Colonic mucosa (tissue), 4 donors: ENCODE results near the gene ZNF280A. TPM values are rescaled to one million over a fixed set of nuclear protein-coding genes. Genes with fewer than 3 reads are reported as not detected.

Experiments used
- DNase-seq: peaks from one replicate; pipeline ENCODE4 v3.0.0-alpha.2; 2020
- H3K27ac ChIP-seq: fragments of 200-600 bp; one replicate; pipeline ENCODE4 v1.8.0; 2021
- H3K27me3 ChIP-seq: fragments of 200-600 bp; one replicate; pipeline ENCODE4 v1.8.0; 2021
- H3K36me3 ChIP-seq: fragments of 200-600 bp; one replicate; pipeline ENCODE4 v1.8.0; 2021
- H3K4me1 ChIP-seq: fragments of 200-600 bp; one replicate; pipeline ENCODE4 v1.8.0; 2021; ENCODE audit warnings: mild to moderate bottlenecking
- H3K4me3 ChIP-seq: fragments of 200-600 bp; one replicate; pipeline ENCODE4 v1.8.0; 2021
- H3K9ac ChIP-seq, 2 donors: one replicate each; pipeline ENCODE4 v1.7.0; 2013; ENCODE audit warnings: control low read depth in 2 of 2, low read depth in 2 of 2, low read length in 2 of 2
- H3K9me3 ChIP-seq: fragments of 200-600 bp; one replicate; pipeline ENCODE4 v1.8.0; 2021
- CTCF ChIP-seq: fragments of 200-600 bp; IDR thresholded peaks from one replicate; pipeline ENCODE4 v1.8.0; 2022; ENCODE audit warnings: antibody characterized with exemption, mild to moderate bottlenecking
- intact Hi-C: fragments of 100-400 bp; cut with DNase I; formaldehyde crosslinking; loops from one replicate; pipeline ENCODE4 v1.14.1; 2022
- total RNA-seq, 2 donors: library from RNA; stranded (reverse); fragmentation: NEBNext Ultra II Directional in 1 of 2; extraction: Animal tissue kit (Norgen Biotek cat#: 25700) in 1 of 2; gene quantifications; one replicate each; pipeline ENCODE4 v1.2.1, GENCODE V29; 2021
- donor health status: healthy.
- donor health status: DM: no; HTN: no; CAD: no.
- donor health status: DM: no; HTN: no; CAD: no.

The ZNF280A gene
- total RNA-seq, 2 donors from 2014 or later, result not detected

GRCh38 chr22:22548317-22548716, 28.2 kb upstream of the ZNF280A start:
- TF ChIP-seq CTCF, result no peak
- intact Hi-C loops, result no loop called here

GRCh38 chr22:22547692-22548300, 27.7 kb upstream of the ZNF280A start:
- no peak for TF ChIP-seq CTCF
- no peak overlapping the region for H3K9ac ChIP-seq
- H3K27ac ChIP-seq, result no peak overlapping the region
- H3K36me3 ChIP-seq, result no peaks in the 10 kb centered on the region
- H3K4me3 ChIP-seq, result no peak overlapping the region
- H3K27me3 ChIP-seq, result no peaks in the 10 kb centered on the region
- intact Hi-C loops, result no loop called here
- no peak for DNase-seq
- no peaks in the 10 kb centered on the region for H3K9me3 ChIP-seq
- H3K4me1 ChIP-seq, result no peaks in the 10 kb centered on the region

More at GRCh38 chr22:22548317-22548716, 28.2 kb upstream of the ZNF280A start:
- H3K4me3 ChIP-seq, result no peak overlapping the region
- H3K9ac ChIP-seq, result no peak overlapping the region
- no peaks in the 10 kb centered on the region for H3K27me3 ChIP-seq
- H3K4me1 ChIP-seq, result no peaks in the 10 kb centered on the region
- DNase-seq, result no peak
- H3K36me3 ChIP-seq, result no peaks in the 10 kb centered on the region
- no peak overlapping the region for H3K27ac ChIP-seq
- no peaks in the 10 kb centered on the region for H3K9me3 ChIP-seq

GRCh38 chr22:22547226-22547625, 27.2 kb upstream of the ZNF280A start:
- TF ChIP-seq CTCF, result no peak

GRCh38 chr22:22546490-22546889, 26.4 kb upstream of the ZNF280A start:
- H3K9ac ChIP-seq, result no peak overlapping the region
- DNase-seq, result no peak
- no peak for TF ChIP-seq CTCF

More at GRCh38 chr22:22547226-22547625, 27.2 kb upstream of the ZNF280A start:
- no peak overlapping the region for H3K4me3 ChIP-seq
- H3K27me3 ChIP-seq, result no peaks in the 10 kb centered on the region
- intact Hi-C loops, result no loop called here
- DNase-seq, result no peak
- H3K27ac ChIP-seq, result no peak overlapping the region
- H3K36me3 ChIP-seq, result no peaks in the 10 kb centered on the region
- no peak overlapping the region for H3K9ac ChIP-seq
- no peaks in the 10 kb centered on the region for H3K9me3 ChIP-seq
- H3K4me1 ChIP-seq, result no peaks in the 10 kb centered on the region

GRCh38 chr22:22545084-22545483, 25.0 kb upstream of the ZNF280A start:
- H3K9me3 ChIP-seq, result no peaks in the 10 kb centered on the region
- H3K36me3 ChIP-seq, result no peaks in the 10 kb centered on the region
- TF ChIP-seq CTCF, result no peak
- no peak overlapping the region for H3K4me3 ChIP-seq
- H3K27me3 ChIP-seq, result no peaks in the 10 kb centered on the region
- H3K27ac ChIP-seq, result no peak overlapping the region
- no peak overlapping the region for H3K9ac ChIP-seq
- DNase-seq, result no peak
- no peaks in the 10 kb centered on the region for H3K4me1 ChIP-seq
- intact Hi-C loops, result no loop called here

More at GRCh38 chr22:22546490-22546889, 26.4 kb upstream of the ZNF280A start:
- Histone ChIP-seq H3K27me3 (no peaks in the 10 kb centered on the region), H3K36me3 (no peaks in the 10 kb centered on the region), H3K27ac (no peak overlapping the region), H3K4me3 (no peak overlapping the region), H3K9me3 (no peaks in the 10 kb centered on the region), H3K4me1 (no peaks in the 10 kb centered on the region)
- intact Hi-C loops, result no loop called here
